Peyer's patch (tissue), 4 donors: Measurements from ENCODE around the gene P4HA1. TPM values are rescaled to one million over a fixed set of nuclear protein-coding genes. Genes with fewer than 3 reads are reported as not detected.
"Not testable (repeated sequence)": the region's sequence is repeated elsewhere in the genome, so short reads cannot be mapped to it uniquely, and the experiment has no call there.

Experiments
- DNase-seq, 3 donors: peaks; one replicate each; pipeline ENCODE4 v3.0.0-alpha.2; 2017 to 2019
- H3K27ac ChIP-seq, 4 donors: fragments of 200-600 bp; sonication (generic); one replicate each; pipeline ENCODE4 v1.5.1; 2016 to 2019
- H3K27me3 ChIP-seq, 2 donors: fragments of 200-600 bp; sonication (generic); one replicate each; pipeline ENCODE4 v1.5.1; 2019
- H3K36me3 ChIP-seq, 3 donors: fragments of 200-600 bp; sonication (generic); one replicate each; pipeline ENCODE4 v1.5.1; 2016 to 2019
- H3K4me1 ChIP-seq, 4 donors: fragments of 200-600 bp; sonication (generic); one replicate each; pipeline ENCODE4 v1.5.1; 2016 to 2019
- H3K4me3 ChIP-seq, 4 donors: fragments of 200-600 bp; sonication (generic); 1 replicate in 3 of 4; 2 replicates in 1 of 4; pipeline ENCODE4 v1.5.1; 2016 to 2019; ENCODE audit warnings: mild to moderate bottlenecking in 1 of 4
- H3K9me3 ChIP-seq, 4 donors: fragments of 200-600 bp; sonication (generic); one replicate each; pipeline ENCODE4 v1.5.1; 2016 to 2019; ENCODE audit warnings: mild to moderate bottlenecking in 1 of 4
- CTCF ChIP-seq, 6 experiments: fragments of 450-650 bp in 4 of 6; fragments of 200-600 bp in 2 of 6; sonication (generic) in 1 of 6; IDR thresholded peaks; one replicate each; pipeline ENCODE4 v1.5.1; 2017 to 2019; ENCODE audit warnings: antibody characterized with exemption in 6 of 6, mild to moderate bottlenecking in 3 of 6, moderate library complexity in 1 of 6
- POLR2A ChIP-seq, 2 donors: fragments of 450-650 bp; IDR thresholded peaks; one replicate each; pipeline ENCODE4 v1.5.1; 2017; ENCODE audit warnings: antibody characterized with exemption in 2 of 2, mild to moderate bottlenecking in 2 of 2, moderate library complexity in 2 of 2
- total RNA-seq, 4 donors: library from RNA; depleted of rRNA; stranded (reverse); fragments of >200 nt; gene quantifications; one replicate each; pipeline ENCODE4 v1.1.0, GENCODE V29; 2016

P4HA1 gene
- total RNA-seq, 4 donors from 2014 or later = 13.9 to 19.0 (median 15.2) TPM

DNA sequence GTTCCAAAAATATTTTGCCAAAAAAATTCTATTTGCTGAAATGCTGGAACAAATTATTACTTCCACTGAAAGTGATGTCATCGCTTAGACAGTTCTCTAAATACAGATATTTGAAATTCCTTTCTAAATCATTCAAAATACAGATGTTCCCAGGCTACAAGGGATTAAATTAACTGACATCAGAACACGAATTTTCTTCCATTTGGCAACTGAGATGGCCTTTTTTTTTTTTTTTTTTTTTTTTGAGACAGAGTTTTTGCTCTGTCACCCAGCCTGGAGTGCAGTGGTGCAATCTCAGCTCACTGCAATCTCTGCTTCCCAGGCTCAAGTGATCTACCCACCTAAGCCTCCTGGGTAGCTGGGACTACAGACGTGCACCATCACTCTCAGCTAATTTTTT lies 57.0 kb downstream of the P4HA1 start:
- TF ChIP-seq CTCF (IDR thresholded peaks at IDR 0.05) (no peak), POLR2A (IDR thresholded peaks at IDR 0.05) (no peak)
- Histone ChIP-seq H3K4me1 (no peaks in the 10 kb centered on the region), H3K4me3 (no peak overlapping the region), H3K9me3 (no peaks in the 10 kb centered on the region), H3K27me3 (no peaks in the 10 kb centered on the region), H3K27ac (no peak overlapping the region), H3K36me3 (peaks cover 0 to 20% (median 0%) of the 10 kb centered on the region in 3 donors)
- DNase-seq = no peak

DNA sequence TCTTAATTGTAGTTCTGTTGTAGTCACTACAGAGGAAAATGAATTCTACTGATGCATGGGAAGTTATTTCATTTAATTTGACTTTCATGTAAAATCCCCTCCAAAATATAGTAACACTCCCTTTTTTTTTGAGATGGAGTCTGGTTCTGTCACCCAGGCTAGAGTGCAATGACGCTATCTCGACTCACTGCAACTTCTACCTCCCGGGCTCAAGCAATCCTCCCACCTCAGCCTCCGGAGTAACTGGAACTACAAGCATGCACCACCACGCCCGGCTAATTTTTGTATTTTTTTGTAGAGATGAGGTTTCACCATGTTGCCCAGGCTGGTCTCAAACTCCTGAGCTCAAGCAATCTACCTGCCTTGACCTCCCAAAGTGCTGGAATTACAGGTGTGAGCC lies 60.4 kb downstream of the P4HA1 start:
- H3K27me3 ChIP-seq, H3K27ac ChIP-seq, H3K4me3 ChIP-seq, H3K9me3 ChIP-seq, H3K4me1 ChIP-seq, DNase-seq: not testable (repeated sequence)
- peaks cover 0 to 12% (median 0%) of the 10 kb centered on the region in 3 donors for H3K36me3 ChIP-seq

GRCh38 chr10:73032536-73032935 lies 64.1 kb downstream of the P4HA1 start:
- Histone ChIP-seq H3K9me3 (no peaks in the 10 kb centered on the region), H3K4me1 (no peaks in the 10 kb centered on the region), H3K27ac (no peak overlapping the region), H3K27me3 (no peaks in the 10 kb centered on the region), H3K4me3 (no peak overlapping the region), H3K36me3 (peaks cover 0 to 31% (median 0%) of the 10 kb centered on the region in 3 donors)
- TF ChIP-seq POLR2A (IDR thresholded peaks at IDR 0.05) = no peak
- no peak for TF ChIP-seq CTCF (IDR thresholded peaks at IDR 0.05)
- DNase-seq = no peak

- not testable (repeated sequence) for H3K4me3 ChIP-seq, H3K27ac ChIP-seq, H3K4me1 ChIP-seq, H3K27me3 ChIP-seq, DNase-seq, H3K9me3 ChIP-seq
- peaks cover 0 to 44% (median 0%) of the 10 kb centered on the region in 3 donors for H3K36me3 ChIP-seq
These were observed 70.0 kb downstream of the P4HA1 start for GRCh38 chr10:73026623-73027022.

- DNase-seq, H3K9me3 ChIP-seq, H3K4me1 ChIP-seq, H3K27me3 ChIP-seq, H3K27ac ChIP-seq, H3K4me3 ChIP-seq: not testable (repeated sequence)
- peaks cover 0 to 49% (median 0%) of the 10 kb centered on the region in 3 donors for H3K36me3 ChIP-seq
These were observed 73.1 kb downstream of the P4HA1 start for GRCh38 chr10:73023455-73024070.

- H3K27me3 ChIP-seq, H3K4me3 ChIP-seq, H3K4me1 ChIP-seq, H3K27ac ChIP-seq, DNase-seq, H3K9me3 ChIP-seq: not testable (repeated sequence)
- H3K36me3 ChIP-seq = peaks cover 0 to 47% (median 0%) of the 10 kb centered on the region in 3 donors
These were observed 73.7 kb downstream of the P4HA1 start for GRCh38 chr10:73022961-73023360.

GRCh38 chr10:73021538-73022164 lies 75.0 kb downstream of the P4HA1 start:
- H3K36me3 ChIP-seq = peaks cover 0 to 41% (median 0%) of the 10 kb centered on the region in 3 donors
- H3K9me3 ChIP-seq, DNase-seq, H3K27me3 ChIP-seq, H3K4me3 ChIP-seq, H3K27ac ChIP-seq, H3K4me1 ChIP-seq: not testable (repeated sequence)

GRCh38 chr10:73021050-73021449 lies 75.6 kb downstream of the P4HA1 start:
- Histone ChIP-seq H3K4me3 (no peak overlapping the region), H3K9me3 (no peaks in the 10 kb centered on the region), H3K36me3 (peaks cover 0 to 45% (median 2%) of the 10 kb centered on the region in 3 donors), H3K4me1 (peaks cover 0 to 8% (median 0%) of the 10 kb centered on the region in 4 donors), H3K27ac (no peak overlapping the region), H3K27me3 (no peaks in the 10 kb centered on the region)
- DNase-seq = no peak
- TF ChIP-seq POLR2A (IDR thresholded peaks at IDR 0.05) (no peak), CTCF (IDR thresholded peaks at IDR 0.05) (no peak)
